ENCODE results near the gene LSM14B.
A peak's percentile ranks its signal among the peaks of the same experiment; 100 is the strongest.
"Not testable (repeated sequence)": the region's sequence is repeated elsewhere in the genome, so short reads cannot be mapped to it uniquely, and the experiment has no call there.

LSM14B gene

DNA sequence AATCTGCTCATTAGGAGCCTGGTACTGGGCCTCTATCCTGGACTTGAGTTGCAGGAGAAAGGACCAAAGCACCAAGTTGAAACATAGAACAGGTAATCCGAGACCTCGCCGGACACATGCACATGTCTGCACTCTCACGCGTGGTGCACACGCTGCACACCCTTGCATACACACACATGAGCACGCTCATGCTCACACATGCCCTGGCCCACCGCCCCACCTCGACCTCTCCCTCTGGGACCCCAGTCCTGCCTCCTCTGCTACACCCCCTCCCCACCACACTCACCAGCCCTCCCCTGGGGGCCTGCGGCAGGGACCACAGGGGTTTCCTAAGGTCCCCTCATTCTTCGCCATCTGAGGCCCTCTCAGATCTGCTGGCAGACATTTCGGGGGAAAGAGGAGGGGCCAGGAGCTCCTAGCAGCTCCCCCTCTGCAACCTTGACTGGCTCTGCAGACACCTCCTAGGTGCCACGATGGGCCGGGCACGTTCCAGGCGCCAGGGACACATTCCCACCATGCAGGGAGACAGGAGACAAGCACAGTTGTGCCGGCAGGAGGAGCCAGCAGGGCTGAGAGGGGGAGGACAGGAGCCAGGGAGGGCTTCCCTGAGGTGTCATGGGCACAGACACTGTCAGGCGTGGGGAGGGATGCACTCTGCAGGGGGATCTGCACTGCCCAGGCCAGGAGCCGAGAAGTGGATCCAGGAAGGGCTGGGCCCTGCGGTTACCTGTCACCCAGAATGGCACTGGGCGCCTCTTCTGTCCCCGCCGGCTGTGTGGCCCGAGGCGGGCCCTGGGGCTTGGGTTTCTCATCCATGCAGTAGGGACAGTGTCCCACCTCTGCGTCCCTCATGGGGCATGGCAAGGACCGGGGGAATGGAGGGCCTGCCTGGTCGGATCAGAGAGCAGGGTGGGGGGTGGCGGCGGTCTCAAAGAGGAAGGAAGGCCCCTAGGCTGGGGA, 25.6 kb upstream of the LSM14B start:
- Mint-ChIP-seq H3K9me3 (peaks cover 11% of the 10 kb centered on the region), H3K4me3 (no peak overlapping the region), H3K27ac (ENCODE audit: low read depth) (no peak overlapping the region), H3K36me3 (ENCODE audit: insufficient read depth) (no peaks in the 10 kb centered on the region), H3K4me1 (no peaks in the 10 kb centered on the region), H3K27me3 (peaks cover 39% of the 10 kb centered on the region)
- no peak for ATAC-seq (replicated peaks; ENCODE audit: extremely low read depth, poor library complexity, severe bottlenecking)
- DNase-seq (ENCODE audit: low spot score in 2 of 2): no peak

GRCh38 chr20:62097881-62098407, 24.3 kb upstream of the LSM14B start:
- Mint-ChIP-seq H3K27ac (ENCODE audit: low read depth) (no peak overlapping the region), H3K4me3 (no peak overlapping the region), H3K9me3 (peaks cover 11% of the 10 kb centered on the region), H3K27me3 (peaks cover 28% of the 10 kb centered on the region), H3K36me3 (ENCODE audit: insufficient read depth) (no peaks in the 10 kb centered on the region), H3K4me1 (no peaks in the 10 kb centered on the region)
- no peak for ATAC-seq (replicated peaks; ENCODE audit: extremely low read depth, poor library complexity, severe bottlenecking)
- no peak for DNase-seq (ENCODE audit: low spot score in 2 of 2)

GRCh38 chr20:62101078-62101477, 21.2 kb upstream of the LSM14B start:
- Mint-ChIP-seq H3K4me3 (no peak overlapping the region), H3K27ac (ENCODE audit: low read depth) (no peak overlapping the region), H3K36me3 (ENCODE audit: insufficient read depth) (no peaks in the 10 kb centered on the region), H3K27me3 (peaks cover 49% of the 10 kb centered on the region), H3K4me1 (no peaks in the 10 kb centered on the region), H3K9me3 (peaks cover 17% of the 10 kb centered on the region)
- no peak for DNase-seq (ENCODE audit: low spot score in 2 of 2)
- ATAC-seq (replicated peaks; ENCODE audit: extremely low read depth, poor library complexity, severe bottlenecking): no peak

DNA sequence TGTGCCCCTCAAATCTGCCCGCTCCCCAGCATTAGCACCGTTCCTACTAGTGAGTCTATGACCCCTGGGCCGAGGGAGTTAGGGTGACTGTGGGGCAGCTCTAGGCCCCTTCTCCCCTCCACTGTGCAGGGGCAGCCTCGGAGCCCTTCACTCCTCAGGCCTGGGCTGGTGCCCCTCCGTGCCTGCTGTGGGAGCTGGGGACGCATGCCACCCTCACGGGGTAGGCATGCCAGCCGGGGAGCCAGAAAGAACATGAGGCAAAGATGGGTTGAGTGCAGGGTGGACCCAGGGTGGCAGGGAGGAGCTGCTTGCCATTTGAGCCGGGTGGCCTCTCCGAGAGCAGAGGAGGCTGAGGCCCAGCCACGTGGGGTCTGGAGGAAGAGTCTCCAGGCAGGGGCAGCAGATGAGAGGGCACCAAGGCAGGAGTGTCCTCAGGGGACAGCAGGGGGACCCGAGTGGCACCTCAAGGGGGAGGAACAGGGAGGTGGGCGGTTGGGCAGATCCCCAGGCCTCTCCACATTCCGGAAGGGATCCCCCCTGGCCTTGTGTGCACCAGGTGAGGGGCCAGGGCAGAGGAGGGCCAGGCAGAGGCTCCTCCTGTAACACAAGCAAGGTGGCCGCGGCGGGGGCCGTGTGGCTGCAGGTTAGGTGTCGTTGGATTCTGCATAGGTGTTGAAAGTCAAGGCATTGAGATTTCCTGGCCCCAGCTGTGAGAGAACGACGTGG, 18.6 kb upstream of the LSM14B start:
- DNase-seq (ENCODE audit: low spot score in 2 of 2) (no peak), ATAC-seq (replicated peaks; ENCODE audit: extremely low read depth, poor library complexity, severe bottlenecking) (no peak)
- no peaks in the 10 kb centered on the region for H3K4me1 Mint-ChIP-seq
- H3K36me3 Mint-ChIP-seq (ENCODE audit: insufficient read depth): no peaks in the 10 kb centered on the region
- H3K9me3 Mint-ChIP-seq: peaks cover 36% of the 10 kb centered on the region
- H3K27ac Mint-ChIP-seq (ENCODE audit: low read depth): no peak overlapping the region
- H3K4me3 Mint-ChIP-seq: no peak overlapping the region
- peaks cover 49% of the 10 kb centered on the region for H3K27me3 Mint-ChIP-seq

GRCh38 chr20:62104234-62104789, 18.0 kb upstream of the LSM14B start:
- ATAC-seq (replicated peaks; ENCODE audit: extremely low read depth, poor library complexity, severe bottlenecking) (no peak), DNase-seq (ENCODE audit: low spot score in 2 of 2) (no peak)
- peaks cover 36% of the 10 kb centered on the region for H3K9me3 Mint-ChIP-seq
- H3K4me1 Mint-ChIP-seq: no peaks in the 10 kb centered on the region
- H3K27ac Mint-ChIP-seq (ENCODE audit: low read depth): no peak overlapping the region
- H3K4me3 Mint-ChIP-seq: no peak overlapping the region
- no peaks in the 10 kb centered on the region for H3K36me3 Mint-ChIP-seq (ENCODE audit: insufficient read depth)
- H3K27me3 Mint-ChIP-seq: peaks cover 45% of the 10 kb centered on the region

- no peak for ATAC-seq (replicated peaks; ENCODE audit: extremely low read depth, poor library complexity, severe bottlenecking)
- no peaks in the 10 kb centered on the region for H3K36me3 Mint-ChIP-seq (ENCODE audit: insufficient read depth)
- H3K4me3 Mint-ChIP-seq: no peak overlapping the region
- peaks cover 39% of the 10 kb centered on the region for H3K27me3 Mint-ChIP-seq
- no peak for DNase-seq (ENCODE audit: low spot score in 2 of 2)
- H3K27ac Mint-ChIP-seq (ENCODE audit: low read depth): no peak overlapping the region
- H3K9me3 Mint-ChIP-seq: peaks cover 36% of the 10 kb centered on the region
- H3K4me1 Mint-ChIP-seq: no peaks in the 10 kb centered on the region
These were observed 17.4 kb upstream of the LSM14B start for GRCh38 chr20:62104791-62105345.

DNA sequence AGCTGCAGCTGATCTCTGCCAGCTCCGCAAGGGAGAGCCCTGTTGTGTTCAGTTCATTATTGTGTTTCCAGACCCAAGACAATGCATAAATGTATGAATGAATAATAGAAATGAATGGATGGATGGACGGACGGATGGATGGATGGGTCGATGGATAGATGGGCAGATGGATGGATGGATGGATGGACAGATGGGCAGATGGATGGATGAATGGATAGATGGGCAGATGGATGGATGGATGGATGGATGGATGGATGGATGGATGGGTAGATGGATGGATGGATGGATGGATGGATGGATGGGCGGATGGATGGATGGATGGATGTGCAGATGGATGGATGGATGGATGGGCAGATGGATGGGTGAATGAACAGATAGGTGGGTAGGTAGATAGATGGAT, 16.7 kb upstream of the LSM14B start:
- no peaks in the 10 kb centered on the region for H3K36me3 Mint-ChIP-seq (ENCODE audit: insufficient read depth)
- peaks cover 39% of the 10 kb centered on the region for H3K9me3 Mint-ChIP-seq
- ATAC-seq (replicated peaks; ENCODE audit: extremely low read depth, poor library complexity, severe bottlenecking) (no peak), DNase-seq (ENCODE audit: low spot score in 2 of 2) (no peak)
- no peaks in the 10 kb centered on the region for H3K4me1 Mint-ChIP-seq
- H3K4me3 Mint-ChIP-seq: no peak overlapping the region
- H3K27me3 Mint-ChIP-seq: peaks cover 32% of the 10 kb centered on the region
- no peak overlapping the region for H3K27ac Mint-ChIP-seq (ENCODE audit: low read depth)

GRCh38 chr20:62111148-62111547, 11.1 kb upstream of the LSM14B start:
- DNase-seq (ENCODE audit: low spot score in 2 of 2) (no peak), ATAC-seq (replicated peaks; ENCODE audit: extremely low read depth, poor library complexity, severe bottlenecking) (no peak)
- Mint-ChIP-seq H3K4me3 (no peak overlapping the region), H3K27me3 (no peaks in the 10 kb centered on the region), H3K27ac (ENCODE audit: low read depth) (no peak overlapping the region), H3K9me3 (peaks cover 31% of the 10 kb centered on the region), H3K36me3 (ENCODE audit: insufficient read depth) (peaks cover 6% of the 10 kb centered on the region), H3K4me1 (no peaks in the 10 kb centered on the region)

DNA sequence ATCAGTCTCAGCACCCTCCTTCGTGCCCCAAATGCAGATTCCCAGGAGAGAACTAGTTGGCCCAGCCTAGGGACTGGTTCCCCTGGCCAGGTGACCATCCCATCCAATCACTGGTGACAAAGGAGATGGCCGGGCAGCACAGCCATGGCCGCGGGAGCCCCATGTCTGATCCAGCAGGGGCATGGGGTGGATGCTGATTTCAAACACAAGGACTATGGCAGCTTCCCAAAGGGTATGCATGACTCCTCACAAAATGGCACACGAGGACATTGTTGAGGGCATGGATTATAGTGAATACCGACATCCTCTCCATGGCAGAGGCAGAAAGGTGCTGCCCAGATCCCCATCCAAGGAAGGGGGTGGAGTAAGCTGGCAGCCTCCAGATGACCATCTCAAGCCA, 9.9 kb upstream of the LSM14B start:
- Mint-ChIP-seq H3K4me3 (no peak overlapping the region), H3K27ac (ENCODE audit: low read depth) (no peak overlapping the region), H3K4me1 (no peaks in the 10 kb centered on the region), H3K36me3 (ENCODE audit: insufficient read depth) (peaks cover 7% of the 10 kb centered on the region), H3K9me3 (peaks cover 24% of the 10 kb centered on the region), H3K27me3 (no peaks in the 10 kb centered on the region)
- DNase-seq (ENCODE audit: low spot score in 2 of 2): no peak
- no peak for ATAC-seq (replicated peaks; ENCODE audit: extremely low read depth, poor library complexity, severe bottlenecking)

DNA sequence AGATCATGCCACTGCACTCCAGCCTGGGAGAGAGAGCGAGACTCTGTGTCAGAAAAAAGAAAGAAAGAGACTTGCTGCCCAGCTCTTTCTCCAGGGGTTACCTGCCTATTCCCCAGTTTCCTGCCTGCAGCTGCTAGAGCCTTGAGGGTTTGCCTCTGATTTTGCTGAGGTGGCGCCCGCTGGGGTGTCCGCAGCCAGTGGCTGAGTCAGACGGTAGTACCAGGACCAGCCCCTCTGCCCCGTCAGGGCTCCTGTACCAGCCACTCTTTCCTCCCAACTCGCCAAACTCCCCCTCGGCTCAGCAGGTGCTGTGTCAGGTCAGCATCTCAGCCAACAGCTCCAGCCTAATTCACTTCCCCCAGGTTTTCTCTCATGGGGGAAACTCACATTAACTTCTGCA, 7.4 kb upstream of the LSM14B start:
- no peak for DNase-seq (ENCODE audit: low spot score in 2 of 2)
- no peak for ATAC-seq (replicated peaks; ENCODE audit: extremely low read depth, poor library complexity, severe bottlenecking)

GRCh38 chr20:62115800-62116407, 6.4 kb upstream of the LSM14B start:
- Mint-ChIP-seq H3K4me1 (peaks cover 16% of the 10 kb centered on the region), H3K36me3 (ENCODE audit: insufficient read depth) (peaks cover 15% of the 10 kb centered on the region)
- not testable (repeated sequence) for H3K27ac Mint-ChIP-seq (ENCODE audit: low read depth); H3K27me3 Mint-ChIP-seq; H3K4me3 Mint-ChIP-seq; H3K9me3 Mint-ChIP-seq; DNase-seq (ENCODE audit: low spot score in 2 of 2); ATAC-seq (replicated peaks; ENCODE audit: extremely low read depth, poor library complexity, severe bottlenecking)

More for the DNA sequence above, 7.4 kb upstream of the LSM14B start:
- H3K4me1 Mint-ChIP-seq: peaks cover 10% of the 10 kb centered on the region
- peaks cover 11% of the 10 kb centered on the region for H3K9me3 Mint-ChIP-seq
- peak overlapping the region; percentile 53 for H3K27ac Mint-ChIP-seq (ENCODE audit: low read depth)
- H3K36me3 Mint-ChIP-seq (ENCODE audit: insufficient read depth): peaks cover 15% of the 10 kb centered on the region
- H3K4me3 Mint-ChIP-seq: no peak overlapping the region
- H3K27me3 Mint-ChIP-seq: no peaks in the 10 kb centered on the region
